NCI-H2196 (cell line): ENCODE results near the gene PRCC.
A peak's percentile ranks its signal among the peaks of the same experiment; 100 is the strongest.
"Not testable (repeated sequence)": the region's sequence is repeated elsewhere in the genome, so short reads cannot be mapped to it uniquely, and the experiment has no call there.

Source experiments
- DNase-seq: peaks from one replicate; lab custom pipeline; 2025; ENCODE audit not compliant: unreplicated experiment; lab: John Stamatoyannopoulos, UW

PRCC gene

DNA sequence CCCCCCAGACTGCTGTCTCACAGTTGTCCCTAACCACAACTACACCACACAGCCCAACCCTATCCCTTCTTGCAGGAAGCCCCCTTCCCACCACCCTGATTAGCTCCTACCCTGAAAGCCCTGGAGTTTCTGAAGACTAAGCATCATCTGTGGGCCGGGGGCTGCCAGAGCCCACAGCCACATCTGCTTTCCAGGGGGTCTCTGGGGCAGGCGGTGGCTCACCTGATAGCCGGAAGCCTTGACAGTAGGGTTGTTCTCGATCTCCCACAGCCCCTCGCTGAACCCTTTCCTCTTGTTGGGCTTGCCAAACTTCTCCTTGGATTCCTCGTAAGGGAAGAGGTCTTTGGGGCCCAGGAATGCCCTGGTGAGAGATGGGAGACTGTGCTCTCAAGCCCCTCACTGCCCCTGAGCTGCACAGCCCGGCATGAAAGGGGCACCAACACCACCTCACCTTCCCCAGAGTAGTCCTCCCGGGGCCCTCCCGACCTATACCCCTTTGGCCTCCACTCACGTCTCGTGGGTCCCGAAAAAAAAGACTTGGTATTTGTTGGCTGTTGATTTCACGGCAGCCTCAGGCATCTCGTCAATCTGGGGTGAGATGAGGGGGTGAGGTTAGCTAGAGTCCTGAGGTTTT, 22.4 kb upstream of the PRCC start:
- no peak for DNase-seq

DNA sequence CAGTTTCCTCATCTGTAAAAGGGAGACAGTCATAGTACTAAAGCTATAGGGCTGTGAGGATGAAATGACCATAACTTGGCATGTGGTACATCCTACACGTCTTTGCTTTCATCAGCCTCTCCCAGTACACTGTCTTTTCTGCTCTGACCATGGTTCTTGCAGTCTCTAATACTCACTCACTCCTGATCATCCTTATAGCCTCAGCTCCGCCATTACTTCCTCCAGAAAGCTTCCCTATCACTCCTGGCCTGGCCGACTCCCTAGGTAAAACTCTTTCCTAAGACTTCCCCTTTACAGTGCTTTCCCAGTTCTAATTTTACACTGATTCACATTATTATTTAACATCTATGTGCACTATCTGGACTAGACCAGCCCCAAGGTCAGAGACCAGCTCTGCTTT, 21.5 kb upstream of the PRCC start:
- no peak for DNase-seq

DNA sequence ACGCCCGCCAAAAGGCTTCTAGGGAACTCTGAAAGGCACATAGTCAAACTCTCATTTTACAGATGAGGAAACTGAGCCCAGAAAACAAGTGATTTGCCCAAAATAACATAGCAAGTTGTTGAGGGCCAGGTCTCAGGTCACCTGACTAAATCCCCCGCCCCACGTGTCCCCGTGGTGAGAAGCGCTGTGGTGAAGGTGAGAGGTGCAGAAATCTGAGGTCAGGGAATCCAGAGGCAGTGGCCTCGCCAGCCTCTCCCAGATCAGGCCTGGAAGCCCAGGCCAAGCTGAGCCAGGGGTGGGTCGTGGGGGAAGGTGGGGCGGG, 21.0 kb upstream of the PRCC start:
- no peak for DNase-seq

DNA sequence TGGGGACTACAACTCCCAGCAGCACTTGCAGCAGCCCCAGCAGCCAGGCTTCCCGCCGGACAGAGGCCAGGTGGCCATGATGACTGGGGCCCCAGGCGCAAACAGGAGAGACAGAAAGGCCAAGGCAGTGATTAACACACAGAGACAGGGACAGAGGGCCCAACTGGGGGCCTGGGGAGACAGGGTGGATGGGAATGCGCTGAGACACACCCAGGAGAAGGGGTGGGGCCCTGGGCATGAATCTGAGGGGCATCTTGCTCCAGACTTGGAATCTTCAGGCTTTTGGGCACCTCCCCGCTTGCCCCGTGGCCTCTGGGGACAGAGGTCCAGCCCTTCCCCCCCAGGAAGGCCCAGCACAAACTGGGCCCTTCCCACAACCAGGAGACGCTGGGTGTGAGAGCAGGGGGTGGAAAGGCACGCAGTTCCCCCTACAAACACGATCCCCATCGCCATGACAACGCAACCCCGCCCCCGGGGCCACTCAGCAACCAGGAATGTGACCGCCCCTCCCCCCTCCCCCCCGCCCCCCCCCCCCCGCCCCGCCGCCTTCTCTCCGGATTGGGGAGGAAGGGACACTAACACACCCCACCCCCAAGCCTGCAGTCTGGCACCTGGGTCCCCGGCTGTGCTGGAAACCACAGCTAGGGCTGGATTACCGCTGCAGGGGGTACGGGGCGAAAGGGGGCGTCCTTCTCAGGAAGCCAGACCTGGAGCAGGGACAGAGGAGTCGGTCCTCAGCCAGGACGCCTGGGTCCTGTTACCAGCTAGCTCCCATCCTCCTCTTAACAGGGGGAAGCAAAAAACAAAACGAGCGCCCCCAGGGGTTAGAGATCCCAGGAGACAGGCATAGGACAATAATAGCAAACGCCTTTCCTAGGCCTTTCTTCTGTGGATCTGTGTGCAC, 20.4 kb upstream of the PRCC start:
- peak; percentile 86 for DNase-seq

DNA sequence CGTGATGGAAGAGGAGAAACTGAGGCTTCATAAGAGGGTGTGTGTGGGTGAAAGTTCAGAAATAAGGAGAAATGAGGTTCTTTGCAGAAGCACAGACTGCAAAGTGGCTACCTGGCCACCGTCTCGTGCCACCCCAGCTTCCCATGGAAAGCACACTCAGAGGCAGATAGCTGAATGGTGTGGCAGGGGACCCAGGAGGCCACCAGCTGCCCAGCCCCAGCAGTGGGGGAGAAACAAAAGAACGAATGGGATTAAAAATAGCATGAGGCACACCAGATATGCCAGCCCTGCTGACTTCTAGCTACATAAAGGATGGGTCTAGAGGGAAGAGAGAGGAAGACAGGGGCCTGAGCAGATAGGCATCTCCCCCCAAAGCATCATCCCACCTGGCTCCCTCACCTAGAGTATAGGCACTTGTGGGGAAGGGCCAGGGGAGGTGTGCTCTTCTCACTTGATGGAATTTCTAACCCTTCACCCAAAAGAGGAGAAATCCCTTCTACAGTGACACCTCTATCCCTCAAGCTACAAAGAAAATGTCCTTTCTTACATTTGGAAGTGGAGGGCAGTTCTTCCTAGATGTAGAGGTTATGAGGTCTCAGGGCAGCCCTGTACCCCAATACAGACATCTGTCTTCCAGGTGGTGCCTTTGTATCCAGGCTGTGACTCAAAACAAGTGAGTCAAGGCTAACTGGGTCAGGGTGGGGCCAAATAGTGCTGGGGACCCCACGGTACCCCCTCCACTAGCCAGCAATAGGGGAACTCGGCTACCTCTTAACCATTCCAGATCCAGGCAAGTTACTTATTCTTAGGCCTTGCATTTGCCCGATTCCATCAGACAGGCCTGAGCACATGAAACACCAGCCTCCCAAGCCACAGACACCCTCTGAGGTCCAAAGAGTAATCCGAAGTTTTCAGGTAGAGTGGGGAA, 19.3 kb upstream of the PRCC start:
- no peak for DNase-seq

DNA sequence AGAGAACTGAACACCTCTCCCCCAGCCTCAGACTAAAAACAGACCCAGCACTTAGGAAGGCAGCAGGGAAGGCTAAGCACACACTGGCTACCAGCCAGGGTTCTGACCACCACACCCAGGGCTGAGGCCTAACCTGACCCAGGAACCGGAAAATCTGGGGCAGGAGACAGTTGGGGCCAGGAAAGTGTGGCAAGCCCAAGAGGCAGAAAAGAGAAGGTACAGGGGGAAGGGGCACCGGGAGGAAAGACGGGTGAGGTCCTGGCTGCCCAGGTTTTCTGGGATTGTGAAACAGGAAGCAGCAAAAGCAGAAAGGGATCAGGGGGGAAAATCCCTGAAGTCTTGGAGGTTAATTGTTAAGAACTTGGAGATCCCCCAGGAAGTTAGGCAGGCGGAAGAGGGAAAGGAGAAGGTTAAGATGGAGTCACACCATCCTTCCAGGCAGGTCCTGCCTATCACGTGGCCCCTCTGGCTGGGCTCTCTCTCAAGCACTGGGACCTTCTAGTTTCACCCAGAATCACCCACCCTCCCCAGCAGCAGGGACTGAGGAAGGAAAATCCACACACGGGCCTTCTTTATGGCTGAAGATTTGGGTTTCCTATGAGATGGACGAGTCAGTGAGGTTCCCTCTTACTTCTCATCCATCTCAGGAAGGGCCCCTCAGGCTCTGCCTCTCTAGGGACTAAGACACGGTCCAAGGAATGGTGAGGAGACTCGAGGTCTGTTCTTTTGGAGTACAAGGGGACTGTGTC, 18.5 kb upstream of the PRCC start:
- no peak for DNase-seq

DNA sequence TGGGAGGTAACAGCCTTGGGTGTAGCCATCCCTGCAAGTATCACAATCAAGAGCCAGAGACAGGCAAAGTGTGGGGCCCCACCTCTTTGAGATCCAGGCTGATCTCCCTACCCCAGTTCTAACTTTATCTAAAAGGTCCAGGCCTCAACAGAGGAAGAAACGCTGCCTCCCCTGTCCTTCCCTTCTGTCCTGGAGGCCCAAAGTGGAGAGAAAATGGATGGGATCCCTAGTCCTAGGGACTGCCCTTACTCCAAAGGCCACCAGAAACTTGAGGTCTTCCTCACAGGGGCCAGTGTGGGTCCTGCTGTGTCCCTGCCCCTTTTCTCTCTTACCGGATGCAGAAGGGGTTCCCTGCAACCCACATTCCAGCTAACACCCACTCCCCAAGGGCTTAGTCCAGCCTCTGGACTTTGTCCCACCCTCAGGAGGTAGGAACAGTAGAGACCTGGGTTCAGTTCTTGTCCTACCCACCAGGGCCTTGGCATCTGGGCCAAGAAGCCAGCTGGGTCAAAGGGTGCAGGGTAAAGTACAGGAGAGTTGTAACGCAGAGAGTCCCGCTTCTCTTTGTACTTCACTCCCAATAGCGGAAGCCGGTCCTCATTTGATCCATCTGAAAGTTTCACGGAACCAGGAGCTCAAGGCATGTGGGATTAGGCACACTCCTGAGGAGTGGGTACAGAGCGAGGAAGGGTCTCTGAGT, 17.8 kb upstream of the PRCC start:
- DNase-seq: no peak

DNA sequence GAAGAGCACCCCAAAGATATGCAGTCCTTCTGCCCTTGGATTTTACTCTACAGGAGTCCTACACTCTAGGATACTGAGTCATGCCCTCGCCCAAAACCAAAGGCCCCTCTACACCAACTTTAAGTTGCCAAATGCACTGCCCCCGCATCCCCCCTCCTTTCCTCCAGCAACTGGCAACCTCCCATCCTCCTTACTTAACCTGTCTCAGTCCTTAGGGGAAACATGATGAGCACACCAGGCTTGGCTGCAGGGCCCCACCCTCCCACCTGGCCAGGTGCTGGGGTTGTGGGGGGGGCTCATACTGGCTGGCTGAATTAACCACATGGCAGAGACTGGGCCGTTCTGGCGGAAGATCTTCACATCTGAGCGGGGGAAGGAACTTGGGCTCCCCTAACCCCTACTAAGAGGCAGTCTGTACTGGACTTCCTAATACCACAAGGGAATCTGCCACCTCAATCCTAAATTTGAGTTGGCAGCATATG, 17.1 kb upstream of the PRCC start:
- peak; percentile 40 for DNase-seq

DNA sequence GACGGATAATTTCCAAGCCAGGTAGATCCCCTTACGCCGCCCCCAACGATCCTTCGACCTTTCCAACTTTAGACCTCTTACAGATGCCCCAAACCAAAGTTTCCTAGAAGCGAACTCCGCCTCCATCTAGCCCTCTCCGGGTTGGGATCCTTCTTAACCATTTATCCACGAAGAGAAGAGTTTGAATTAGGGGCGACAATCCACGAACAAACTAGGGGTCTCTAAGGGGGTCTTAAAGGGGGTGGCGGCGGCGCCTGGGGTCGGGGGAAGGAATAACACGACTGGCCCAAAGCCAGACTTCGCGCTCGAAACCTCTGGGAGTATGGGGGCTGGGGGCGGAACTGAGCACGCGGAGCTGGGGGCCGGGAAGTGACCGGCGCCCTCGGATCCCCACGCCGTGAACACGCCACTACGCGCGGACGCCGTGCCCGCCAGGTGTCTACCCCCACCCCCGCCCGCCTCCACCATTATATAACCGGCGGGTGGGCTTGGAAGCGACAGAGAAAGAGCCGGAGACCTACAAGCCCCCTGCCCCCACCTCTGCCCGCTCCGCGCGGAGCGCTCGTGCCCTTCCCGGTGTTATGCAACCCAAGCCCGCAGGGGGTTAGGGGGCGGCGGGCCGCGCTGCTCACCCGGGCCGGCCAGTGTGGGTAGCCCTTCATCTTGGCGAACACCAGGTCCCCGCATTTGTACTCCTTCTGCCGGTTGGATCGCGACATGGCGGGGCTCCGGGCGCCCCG, 16.5 kb upstream of the PRCC start:
- no peak for DNase-seq

DNA sequence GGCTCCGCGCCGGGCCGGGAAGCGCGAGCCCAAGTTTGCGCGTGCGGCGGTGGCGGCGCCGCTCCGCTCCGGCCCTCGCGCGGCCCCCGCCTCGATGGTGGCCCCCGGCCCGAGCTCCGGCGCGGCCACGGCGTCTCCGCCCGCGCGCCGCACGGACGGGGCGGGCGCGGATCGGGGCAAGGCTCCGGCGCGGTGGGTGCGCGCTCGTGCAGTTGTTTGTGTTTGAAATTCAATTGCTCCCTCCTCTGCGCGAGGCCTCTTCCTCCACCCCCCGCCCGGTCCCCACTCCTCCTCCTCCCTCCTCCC, 15.9 kb upstream of the PRCC start, which contains the start of gene HDGF:
Gene HDGF, minus strand, starts transcription at position 225 of the 306 bp plus-strand sequence. CDS start 246 bp downstream, outside the sequence.
- no peak for DNase-seq

DNA sequence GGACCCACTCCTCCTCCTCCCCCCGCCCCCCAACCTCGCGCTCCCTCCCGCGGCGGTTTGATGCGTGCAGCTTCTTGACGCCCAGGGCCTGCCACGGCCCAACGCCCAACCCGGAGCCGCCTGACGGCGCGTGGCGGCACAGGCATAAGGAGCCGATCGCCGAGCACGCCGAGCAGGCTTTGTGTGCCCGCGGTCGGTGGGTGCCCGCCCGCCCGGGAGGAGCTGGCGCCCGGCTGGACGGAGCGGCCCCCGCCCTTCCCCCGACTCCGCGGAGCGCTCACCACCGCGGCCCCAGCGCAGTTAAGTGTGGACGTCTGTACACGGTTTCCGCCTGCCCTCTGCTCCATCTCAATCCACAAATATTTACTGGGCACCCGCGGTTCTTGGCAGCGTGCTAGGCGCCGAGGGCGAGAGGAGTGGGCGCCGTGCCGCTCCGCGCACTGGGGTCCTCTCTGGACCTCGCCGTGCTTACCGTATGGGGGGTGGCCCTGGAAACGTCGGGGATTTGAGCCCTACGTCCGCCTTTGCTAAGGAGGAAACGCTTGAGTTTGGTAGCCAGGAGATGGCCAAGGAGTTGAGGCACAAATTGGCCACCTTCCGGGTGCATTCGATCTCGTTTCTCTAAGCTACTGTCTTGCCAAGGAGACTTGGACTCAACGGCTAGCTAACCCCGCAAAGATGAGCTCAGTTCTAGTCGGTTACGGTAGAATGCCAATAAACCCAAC, 15.4 kb upstream of the PRCC start:
- peak; percentile 96 for DNase-seq

DNA sequence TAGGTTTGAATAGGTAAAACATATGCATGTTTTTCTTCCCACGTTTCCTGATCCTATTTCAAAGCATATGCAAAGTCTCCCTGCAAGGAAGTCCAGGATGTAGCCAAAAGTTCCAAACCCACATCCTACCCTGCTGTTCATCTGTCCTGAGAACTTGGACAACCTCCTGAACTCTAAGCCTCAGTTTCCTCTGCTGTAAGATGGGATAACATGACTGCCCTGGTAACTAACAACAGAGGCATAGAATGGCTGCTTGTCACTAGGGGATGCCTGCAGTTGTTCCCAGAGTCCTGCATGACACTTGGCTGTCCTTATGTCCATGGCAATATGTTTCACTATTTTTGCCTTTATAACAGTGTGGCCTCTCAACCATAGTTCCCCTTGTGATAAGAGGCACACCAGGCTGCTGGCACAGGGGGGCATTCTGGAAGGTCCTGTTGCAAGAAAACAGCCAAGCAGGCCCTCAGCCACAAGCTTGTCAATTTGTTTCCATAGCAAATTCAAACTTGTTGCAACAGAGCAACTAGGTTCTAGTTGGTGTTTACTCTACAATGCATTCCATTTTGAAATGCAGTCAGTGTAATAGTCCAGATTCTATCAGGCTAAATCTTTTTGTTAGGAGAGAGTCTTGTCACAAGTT, 14.4 kb upstream of the PRCC start:
- DNase-seq: no peak

DNA sequence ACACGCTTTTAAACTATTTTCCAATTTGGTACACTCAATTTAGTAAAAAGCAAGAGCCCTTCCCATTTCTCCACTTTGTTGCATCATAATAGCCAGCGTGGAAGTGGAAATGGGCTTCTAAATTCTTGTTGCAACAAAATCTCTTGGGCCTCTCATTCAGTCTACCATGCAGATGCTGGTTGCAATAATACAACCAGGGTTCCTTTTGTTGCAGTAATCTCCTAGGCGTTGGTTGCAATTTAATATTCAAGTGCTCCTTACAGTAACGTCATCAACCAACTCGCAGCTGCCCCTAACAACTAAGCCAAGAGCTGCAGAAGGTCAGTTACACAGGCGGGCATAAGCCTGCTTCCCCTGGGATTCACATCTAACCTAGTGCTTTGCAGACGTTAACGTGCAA, 13.1 kb upstream of the PRCC start:
- peak; percentile 25 for DNase-seq

DNA sequence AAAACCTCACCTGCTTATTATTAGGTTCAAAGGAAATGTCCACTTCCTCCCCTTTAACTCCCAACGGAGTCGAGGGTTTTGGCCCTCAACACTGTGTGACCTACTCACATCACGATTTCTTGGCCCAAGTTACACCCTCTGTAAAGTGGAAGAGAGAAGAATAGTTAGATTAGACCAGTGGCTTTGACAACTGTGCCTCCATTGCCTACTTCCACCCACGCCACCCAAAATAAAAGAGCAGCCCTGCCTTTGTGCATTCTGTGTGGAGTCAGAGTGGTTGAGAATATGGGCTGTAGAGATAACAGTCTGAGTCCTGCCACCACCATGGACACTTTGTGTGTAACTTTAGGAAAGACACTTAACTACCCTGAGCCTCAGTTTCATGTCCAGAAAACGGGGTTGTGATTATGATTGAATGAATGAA, 11.8 kb upstream of the PRCC start:
- DNase-seq: no peak

DNA sequence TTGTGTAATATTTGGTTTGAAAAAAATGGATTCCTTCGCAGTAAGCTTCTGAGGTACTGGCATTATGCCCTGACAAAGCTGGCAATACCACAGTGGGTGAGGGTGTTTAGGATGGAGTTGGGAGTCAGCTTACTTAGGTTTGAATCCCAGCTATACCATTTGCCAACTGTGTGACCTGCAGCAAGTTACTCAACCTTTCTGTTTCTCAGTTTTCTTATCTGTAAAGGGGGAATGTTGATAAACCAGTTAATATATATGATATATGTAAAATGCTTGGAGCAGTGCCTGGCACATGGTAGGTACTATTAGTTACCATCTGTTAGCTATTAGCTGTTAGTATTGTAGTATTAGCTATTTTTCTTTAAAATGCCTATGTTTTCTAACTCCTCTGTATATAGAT, 11.0 kb upstream of the PRCC start:
- no peak for DNase-seq

DNA sequence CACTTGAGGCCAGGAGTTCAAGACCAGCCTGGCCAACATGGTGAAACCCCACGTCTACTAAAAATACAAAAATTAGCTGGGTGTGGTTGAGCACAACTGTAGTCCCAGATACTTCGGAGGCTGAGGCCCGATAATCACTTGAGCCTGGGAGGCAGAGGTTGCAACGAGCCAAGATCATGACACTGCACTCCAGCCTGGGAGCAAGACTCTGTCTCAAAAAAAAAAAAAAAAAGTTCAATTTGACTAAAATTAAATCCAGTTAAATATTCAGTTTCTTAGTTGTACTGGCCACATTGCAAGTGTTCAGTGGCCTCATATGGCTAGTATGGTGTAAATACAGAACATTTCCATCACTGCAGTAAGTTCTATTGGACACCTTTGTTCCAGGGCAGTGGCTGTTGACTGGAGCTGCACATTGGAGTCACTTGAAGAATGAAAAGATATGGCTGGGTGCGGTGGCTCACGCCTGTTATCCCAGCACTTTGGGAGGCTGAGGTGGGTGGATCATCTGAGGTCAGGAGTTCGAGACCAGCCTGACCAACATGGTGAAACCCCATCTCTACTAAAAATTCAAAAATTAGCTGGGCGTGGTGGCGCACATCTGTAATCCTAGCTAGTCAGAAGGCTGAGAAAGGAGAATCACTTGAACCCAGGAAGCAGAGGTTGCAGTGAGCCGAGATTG, 9.6 kb upstream of the PRCC start:
- DNase-seq: not testable (repeated sequence)

DNA sequence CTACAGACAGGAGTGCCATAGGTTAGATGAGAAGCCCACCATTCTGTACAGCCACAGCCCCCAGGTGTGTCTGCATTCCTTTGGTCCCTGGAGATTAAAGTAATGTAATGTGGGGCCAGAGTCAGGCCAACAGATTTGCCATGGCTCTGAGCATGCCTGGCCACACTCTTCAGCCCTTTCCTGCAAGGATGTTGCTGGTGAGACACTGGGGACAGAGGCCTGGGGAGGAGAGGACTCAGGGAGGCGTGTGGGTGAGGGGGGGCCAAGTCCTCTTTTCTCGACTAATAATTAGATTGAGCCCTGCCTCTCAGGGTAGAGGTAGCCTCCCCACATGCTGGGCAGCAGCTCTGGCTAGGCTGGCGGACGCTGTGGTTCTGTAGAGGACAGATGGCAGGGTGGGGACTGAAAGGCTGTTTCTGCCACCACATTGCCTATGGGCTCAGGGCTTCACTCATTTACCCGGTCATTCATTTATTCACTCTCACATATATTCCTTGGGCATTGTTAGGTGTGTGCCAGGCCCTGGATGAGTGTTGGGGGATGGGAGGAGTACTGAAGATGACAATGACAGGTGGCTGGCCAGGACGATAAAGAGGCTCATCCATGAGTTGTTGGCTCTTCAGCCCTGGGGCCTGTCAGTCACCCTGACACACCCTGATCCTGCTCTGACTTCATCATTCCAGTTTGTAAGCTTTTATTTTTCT, 7.1 kb upstream of the PRCC start:
- DNase-seq: no peak
